H1 (cell line): ENCODE measurements around the gene P4HA1. TPM values are rescaled to one million over a fixed set of nuclear protein-coding genes. Genes with fewer than 3 reads are reported as not detected.
"Not testable (repeated sequence)": the region's sequence is repeated elsewhere in the genome, so short reads cannot be mapped to it uniquely, and the experiment has no call there.

ENCODE experiments used
- CTCF ChIA-PET: fragments of 300-600 bp; sonication (Branson Sonifier 250); formaldehyde crosslinking; loops from one replicate; lab custom pipeline; 2021; ENCODE audit not compliant: partially characterized antibody; lab: Charles Lee
- POLR2A ChIA-PET: fragments of 300-600 bp; sonication (Branson Sonifier 250); formaldehyde crosslinking; loops from one replicate; lab custom pipeline; 2021; ENCODE audit warnings: inconsistent platforms; ENCODE audit not compliant: partially characterized antibody; lab: Charles Lee
- DNase-seq, 2 experiments: peaks; one replicate each; pipeline versions ENCODE4 v3.0.0 to v3.0.0-alpha.2; 2010 to 2022; ENCODE audit warnings: low spot score in 2 of 2, low read depth in 1 of 2, mixed read lengths in 1 of 2
- FAIRE-seq: peaks from 2 replicates; lab custom pipeline; 2011; peaks lifted over from hg19 to GRCh38; lab: Jason Lieb, UNC
- H2AFZ ChIP-seq: 2 replicates; pipeline ENCODE4 v1.8.1; 2012; ENCODE audit warnings: low read length, inconsistent platforms
- H2AK5ac ChIP-seq: 2 replicates; pipeline ENCODE4 v1.6.1; 2013; ENCODE audit warnings: low read depth, low read length
- H2BK120ac ChIP-seq: replicated peaks from 2 replicates; pipeline ENCODE3; 2013; ENCODE audit warnings: low read depth, low read length, inconsistent platforms
- H2BK12ac ChIP-seq: 2 replicates; pipeline ENCODE4 v1.6.1; 2013; ENCODE audit warnings: low read depth, low read length
- H2BK15ac ChIP-seq: 2 replicates; pipeline ENCODE4 v1.6.1; 2013; ENCODE audit warnings: low read length
- H2BK20ac ChIP-seq: 2 replicates; pipeline ENCODE4 v1.6.1; 2013; ENCODE audit warnings: low read length
- H2BK5ac ChIP-seq: 2 replicates; pipeline ENCODE4 v1.6.1; 2013; ENCODE audit warnings: low read depth, low read length
- H3K14ac ChIP-seq: 2 replicates; pipeline ENCODE4 v1.6.1; 2013; ENCODE audit warnings: inconsistent platforms; ENCODE audit not compliant: insufficient read length
- H3K18ac ChIP-seq: 2 replicates; pipeline ENCODE4 v1.6.1; 2013; ENCODE audit warnings: low read length; ENCODE audit errors: extremely low read depth
- H3K23ac ChIP-seq: 2 replicates; pipeline ENCODE4 v1.6.1; 2013; ENCODE audit warnings: inconsistent platforms; ENCODE audit not compliant: insufficient read length
- H3K23me2 ChIP-seq: 2 replicates; pipeline ENCODE4 v1.6.1; 2013; ENCODE audit warnings: low read depth, low read length
- H3K27ac ChIP-seq: 2 replicates; pipeline ENCODE4 v1.6.1; 2011; ENCODE audit warnings: low read depth, low read length, inconsistent platforms
- H3K27me3 ChIP-seq, 4 experiments: replicated peaks in 1 of 4; 1 replicate in 1 of 4; 2 replicates in 3 of 4; pipeline versions ENCODE4 v1.6.1 to v1.8.1; 2011 to 2013; ENCODE audit warnings: low read length in 3 of 4, mild to moderate bottlenecking in 3 of 4, inconsistent platforms in 2 of 4, mixed read lengths in 2 of 4, moderate library complexity in 1 of 4; ENCODE audit not compliant: control insufficient read depth in 3 of 4, insufficient read depth in 3 of 4; ENCODE audit errors: extremely low read depth in 1 of 4
- H3K36me3 ChIP-seq, 4 experiments: 2 replicates each; pipeline versions ENCODE4 v1.6.1 to v1.8.1; 2011 to 2013; ENCODE audit warnings: mild to moderate bottlenecking in 4 of 4, low read length in 3 of 4, moderate library complexity in 2 of 4, control low read depth in 1 of 4, inconsistent platforms in 1 of 4; ENCODE audit not compliant: insufficient read depth in 4 of 4, control insufficient read depth in 2 of 4
- H3K4ac ChIP-seq: replicated peaks from 2 replicates; pipeline ENCODE3; 2013; ENCODE audit warnings: low read length, low read depth, mixed read lengths, inconsistent platforms; ENCODE audit not compliant: insufficient read length
- H3K4me1 ChIP-seq, 4 experiments: replicated peaks in 1 of 4; 1 replicate in 1 of 4; 2 replicates in 3 of 4; pipeline versions ENCODE4 v1.6.1 to v1.8.1; 2011 to 2013; ENCODE audit warnings: low read length in 3 of 4, inconsistent platforms in 2 of 4, mixed read lengths in 1 of 4; ENCODE audit not compliant: insufficient read depth in 4 of 4, control insufficient read depth in 3 of 4
- H3K4me2 ChIP-seq, 2 experiments: 2 replicates each; pipeline versions ENCODE4 v1.6.1 to v1.8.1; 2011 to 2013; ENCODE audit warnings: low read depth in 2 of 2, low read length in 2 of 2, control low read depth in 1 of 2, inconsistent platforms in 1 of 2, mild to moderate bottlenecking in 1 of 2; ENCODE audit not compliant: insufficient read depth in 1 of 2
- H3K4me3 ChIP-seq, 4 experiments: fragments of 200-600, 300-600 bp in 1 of 4; sonication (generic), shearing (Covaris generic), sonication (Bioruptor Twin) in 1 of 4; 2 replicates each; pipeline versions ENCODE4 v1.5.1 to v1.8.1; 2011 to 2016; ENCODE audit warnings: low read length in 4 of 4, low read depth in 3 of 4, control low read depth in 2 of 4, inconsistent platforms in 2 of 4, mild to moderate bottlenecking in 2 of 4, mixed read lengths in 1 of 4, moderate library complexity in 1 of 4; ENCODE audit not compliant: insufficient read depth in 2 of 4; ENCODE audit errors: extremely low read depth in 1 of 4
- H3K56ac ChIP-seq: replicated peaks from 2 replicates; pipeline ENCODE3; 2013; ENCODE audit warnings: low read depth, mild to moderate bottlenecking, mixed read lengths, low read length, inconsistent platforms; ENCODE audit not compliant: insufficient read length
- H3K79me1 ChIP-seq: 2 replicates; pipeline ENCODE4 v1.6.1; 2013; ENCODE audit warnings: low read depth, low read length, control low read depth
- H3K79me2 ChIP-seq, 2 experiments: 2 replicates each; pipeline versions ENCODE4 v1.6.1 to v1.8.1; 2012 to 2013; ENCODE audit warnings: low read length in 2 of 2, mild to moderate bottlenecking in 2 of 2, inconsistent platforms in 1 of 2; ENCODE audit not compliant: insufficient read depth in 2 of 2, control insufficient read depth in 1 of 2
- H3K9ac ChIP-seq, 4 experiments: replicated peaks in 1 of 4; 1 replicate in 1 of 4; 2 replicates in 3 of 4; pipeline versions ENCODE4 v1.6.1 to v1.8.1; 2011 to 2013; ENCODE audit warnings: low read depth in 3 of 4, low read length in 3 of 4, control low read depth in 2 of 4, mild to moderate bottlenecking in 2 of 4, moderate library complexity in 2 of 4, inconsistent platforms in 1 of 4; ENCODE audit errors: extremely low read depth in 1 of 4
- H3K9me3 ChIP-seq, 2 experiments: 2 replicates each; pipeline versions ENCODE4 v1.6.1 to v1.8.1; 2012 to 2013; ENCODE audit warnings: mild to moderate bottlenecking in 2 of 2, moderate library complexity in 2 of 2, control low read depth in 1 of 2, inconsistent platforms in 1 of 2, low read depth in 1 of 2, low read length in 1 of 2, mixed read lengths in 1 of 2; ENCODE audit not compliant: insufficient read depth in 2 of 2
- H4K20me1 ChIP-seq, 2 experiments: replicated peaks in 1 of 2; 2 replicates each; pipeline versions ENCODE3 to v1.8.1; 2011 to 2013; ENCODE audit warnings: inconsistent platforms in 2 of 2, low read length in 2 of 2, mild to moderate bottlenecking in 1 of 2; ENCODE audit not compliant: insufficient read depth in 2 of 2, control insufficient read depth in 1 of 2
- H4K5ac ChIP-seq: 2 replicates; pipeline ENCODE4 v1.6.1; 2013; ENCODE audit warnings: low read length, low read depth, mixed read lengths, inconsistent platforms; ENCODE audit not compliant: insufficient read length
- H4K8ac ChIP-seq: 2 replicates; pipeline ENCODE4 v1.8.0; 2013; ENCODE audit warnings: mild to moderate bottlenecking, moderate library complexity, low read length, inconsistent platforms; ENCODE audit not compliant: insufficient read depth; ENCODE audit errors: extremely low read depth
- H4K91ac ChIP-seq: replicated peaks from 2 replicates; pipeline ENCODE3; 2013; ENCODE audit warnings: low read length, mixed read lengths, inconsistent platforms; ENCODE audit not compliant: insufficient read length
- WGBS, 2 experiments: shearing (Covaris generic) in 1 of 2; methylation state at CpG; one replicate each; pipeline versions ENCODE4 v1.1.6 to v1.1.7; 2013 to 2015; ENCODE audit warnings: low lambda C conversion rate in 2 of 2, mixed read lengths in 2 of 2, inconsistent platforms in 1 of 2, low coverage in 1 of 2, missing lambda C conversion rate in 1 of 2; ENCODE audit not compliant: insufficient replicate concordance in 2 of 2, insufficient coverage in 1 of 2, insufficient read length in 1 of 2; ENCODE audit errors: extremely low coverage in 1 of 2, missing lambda C conversion rate in 1 of 2; 5-methylcytosine and 5-hydroxymethylcytosine counted together
- polyA plus RNA-seq, 7 experiments: library from polyadenylated mRNA; depleted of rRNA in 3 of 7; stranded (reverse) in 5 of 7; unstranded in 2 of 7; fragments of >200 nt in 5 of 7; fragments of 200-250 nt in 2 of 7; gene quantifications; 1 replicate in 5 of 7; 2 replicates in 1 of 7; 4 replicates in 1 of 7; pipeline versions ENCODE4 v1.2.1 to v1.2.3, GENCODE V29; 2011 to 2013; ENCODE audit warnings: missing spikeins in 2 of 7, mixed read lengths in 2 of 7
- total RNA-seq: library from RNA; stranded (reverse); fragmentation: NEBNext Ultra II Directional; extraction: Animal tissue kit (Norgen Biotek cat#: 25700); gene quantifications from 2 replicates; pipeline ENCODE4 v1.2.1, GENCODE V29; 2021

The P4HA1 gene
- total and polyA plus RNA-seq, 2 of the 8 experiments (the other 6 are each of a cell fraction or from before 2014, with no cell fraction given) = 12.0 to 25.7 TPM

DNA sequence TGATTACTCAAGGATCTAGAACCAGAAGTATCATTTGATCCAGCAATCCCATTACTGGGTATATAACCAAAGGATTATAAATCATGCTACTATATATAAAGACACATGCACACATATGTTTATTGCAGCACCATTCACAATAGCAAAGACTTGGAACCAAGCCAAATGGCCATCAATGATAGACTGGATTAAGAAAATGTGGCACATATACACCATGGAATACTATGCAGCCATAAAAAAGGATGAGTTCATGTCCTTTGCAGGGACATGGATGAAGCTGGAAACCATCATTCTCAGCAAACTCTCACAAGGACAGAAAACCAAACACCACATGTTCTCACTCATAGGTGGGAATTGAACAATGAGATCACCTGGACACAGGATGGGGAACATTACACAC, 101.2 kb downstream of the P4HA1 start:
- H3K9me3 ChIP-seq, H3K4me2 ChIP-seq, H3K4ac ChIP-seq, H3K79me1 ChIP-seq, H3K27ac ChIP-seq, CTCF ChIA-PET, POLR2A ChIA-PET, H3K9ac ChIP-seq, H3K23ac ChIP-seq, H3K14ac ChIP-seq, H3K36me3 ChIP-seq, DNase-seq, H2BK120ac ChIP-seq, H3K79me2 ChIP-seq, H2BK5ac ChIP-seq, H3K4me3 ChIP-seq, H3K56ac ChIP-seq, H3K18ac ChIP-seq, H3K4me1 ChIP-seq, H2BK12ac ChIP-seq, H4K8ac ChIP-seq, H2BK15ac ChIP-seq, H2AK5ac ChIP-seq, H4K91ac ChIP-seq, FAIRE-seq, H2BK20ac ChIP-seq, H3K27me3 ChIP-seq, H4K5ac ChIP-seq, H3K23me2 ChIP-seq, H2AFZ ChIP-seq, H4K20me1 ChIP-seq: not testable (repeated sequence)

DNA sequence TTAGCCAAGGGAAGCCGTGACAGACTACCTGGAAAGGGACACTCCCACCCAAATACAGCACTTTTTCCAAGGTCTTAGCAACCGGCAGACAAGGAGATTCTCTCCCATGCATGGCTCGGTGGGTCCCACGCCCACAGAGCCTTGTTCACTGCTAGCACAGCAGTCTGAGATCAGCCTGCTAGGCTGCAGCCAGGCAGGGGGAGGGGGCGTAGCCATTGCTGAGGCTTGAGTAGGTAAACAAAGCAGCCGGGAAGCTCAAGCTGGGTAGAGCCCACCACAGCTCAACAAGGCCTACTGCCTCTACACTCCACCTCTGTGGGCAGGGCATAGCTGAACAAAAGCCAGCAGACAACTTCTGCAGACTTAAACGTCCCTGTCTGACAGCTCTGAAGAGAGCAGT, 106.9 kb downstream of the P4HA1 start:
- H4K91ac ChIP-seq, H3K4ac ChIP-seq, H2AK5ac ChIP-seq, H4K8ac ChIP-seq, H3K79me2 ChIP-seq, H2BK5ac ChIP-seq, H3K23ac ChIP-seq, H4K5ac ChIP-seq, H3K4me3 ChIP-seq, H3K4me2 ChIP-seq, H3K18ac ChIP-seq, H4K20me1 ChIP-seq, H3K4me1 ChIP-seq, H3K36me3 ChIP-seq, DNase-seq, H3K9ac ChIP-seq, H2BK20ac ChIP-seq, POLR2A ChIA-PET, H3K79me1 ChIP-seq, H3K14ac ChIP-seq, H3K9me3 ChIP-seq, H3K23me2 ChIP-seq, H2BK15ac ChIP-seq, H3K27me3 ChIP-seq, H2BK12ac ChIP-seq, FAIRE-seq, H2AFZ ChIP-seq, H2BK120ac ChIP-seq, H3K56ac ChIP-seq, H3K27ac ChIP-seq: not testable (repeated sequence)
- CTCF ChIA-PET = interaction anchor here (1.2 kb wide), 1 partner anchor 63 kb away, joined by 3 read pairs; no protein-coding TSS in a partner anchor
- 88% methylated on average over 7 of the region's 7 CpGs; no CpG with 5 or more reads in 1 of the 2 experiments for WGBS, 2 experiments
